GM18526 (cell line): Measurements from ENCODE around the gene TRIM41.

Experiments
- POLR2A ChIP-seq: IDR thresholded peaks from 3 replicates; pipeline ENCODE4 v1.6.1; 2011; ENCODE audit not compliant: insufficient read length; ENCODE audit errors: extremely low read depth

The TRIM41 gene

GRCh38 chr5:181234455-181235306 is 11.6 kb downstream of the TRIM41 start:
- peak; percentile 7 for TF ChIP-seq POLR2A

DNA sequence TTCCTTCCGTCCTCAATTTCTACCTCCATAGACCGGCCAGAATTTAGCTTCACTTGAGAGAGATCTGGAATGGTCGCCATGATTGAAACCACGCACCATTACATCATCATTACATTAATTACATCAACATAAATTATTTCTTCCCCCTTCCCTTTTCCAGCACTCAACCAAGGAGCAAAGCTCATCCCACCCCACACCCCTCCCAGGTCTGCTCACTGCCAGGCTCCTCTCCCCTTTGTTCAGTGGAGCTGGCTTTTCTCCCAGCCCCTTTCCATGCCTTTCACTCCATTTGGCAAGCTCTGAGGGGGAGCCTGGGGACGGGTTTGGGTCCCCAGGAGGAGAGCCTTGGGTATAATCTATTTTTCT is 12.2 kb downstream of the TRIM41 start:
- TF ChIP-seq POLR2A = peak; percentile 13

DNA sequence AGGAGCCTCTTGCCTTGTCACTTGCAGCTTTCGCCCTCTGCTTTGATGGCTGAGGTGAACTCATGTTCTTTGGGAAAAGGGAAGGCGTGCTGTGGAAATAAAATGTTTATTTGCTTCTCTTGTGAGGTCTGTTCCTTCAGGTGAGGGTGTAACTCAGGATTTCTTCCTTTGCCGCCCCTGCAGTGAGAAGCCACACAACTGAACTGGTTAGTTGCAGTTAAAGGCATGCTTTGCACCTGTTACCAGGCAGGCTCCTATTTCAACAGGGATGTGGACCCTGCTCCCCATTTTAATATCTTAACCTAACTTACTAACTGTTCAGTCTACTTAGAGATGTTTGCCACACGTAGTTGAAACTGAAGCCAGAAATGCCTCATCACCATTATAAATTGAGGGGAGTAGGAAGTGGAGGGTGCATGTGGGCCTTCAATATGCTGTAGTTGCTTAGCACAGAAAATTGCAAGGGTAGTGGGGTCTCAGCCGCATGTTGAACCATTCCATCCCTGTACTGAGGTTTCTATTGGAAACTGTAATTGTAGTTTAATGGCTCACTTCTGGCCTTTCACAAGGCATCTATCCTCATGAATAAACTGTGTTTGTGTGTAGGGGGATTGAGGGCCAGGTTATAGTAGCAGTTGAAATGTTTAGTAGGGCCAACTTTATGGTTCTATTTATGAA is 12.7 kb downstream of the TRIM41 start:
- peak; percentile 29 for TF ChIP-seq POLR2A

GRCh38 chr5:181236471-181236870 is 13.4 kb downstream of the TRIM41 start:
- no peak for TF ChIP-seq POLR2A

DNA sequence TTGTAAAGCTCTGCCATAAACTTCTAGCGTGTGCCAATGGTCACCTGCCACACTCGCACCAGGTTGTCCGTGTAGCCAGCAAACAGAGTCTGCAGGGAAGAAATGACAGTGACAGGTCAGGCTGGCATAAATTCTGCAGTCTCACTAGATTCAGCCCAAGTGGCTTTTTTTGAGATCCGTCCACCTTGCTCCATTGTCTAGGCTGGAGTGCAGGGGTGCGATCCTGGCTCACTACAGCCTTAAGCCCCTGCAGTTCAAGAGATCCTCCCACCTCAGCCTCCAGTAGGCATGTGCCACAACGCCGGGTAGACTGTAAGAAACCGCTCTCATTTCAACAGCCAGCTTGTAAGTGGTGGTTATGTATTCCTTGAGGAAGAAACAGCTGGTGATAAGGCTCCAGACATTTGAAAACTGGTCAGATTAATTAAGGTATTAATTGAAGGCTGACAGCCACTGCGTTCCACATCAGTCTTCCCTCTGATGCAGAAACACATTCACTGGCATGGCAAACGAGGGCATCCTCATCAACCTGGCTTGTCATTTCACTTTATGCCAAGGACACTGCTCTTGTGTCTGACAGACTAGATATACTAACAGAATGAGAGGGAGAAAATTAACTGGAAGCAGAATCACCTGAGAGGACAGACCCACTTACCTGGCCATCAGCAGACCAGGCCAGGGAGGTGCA is 14.0 kb downstream of the TRIM41 start:
- no peak for TF ChIP-seq POLR2A

DNA sequence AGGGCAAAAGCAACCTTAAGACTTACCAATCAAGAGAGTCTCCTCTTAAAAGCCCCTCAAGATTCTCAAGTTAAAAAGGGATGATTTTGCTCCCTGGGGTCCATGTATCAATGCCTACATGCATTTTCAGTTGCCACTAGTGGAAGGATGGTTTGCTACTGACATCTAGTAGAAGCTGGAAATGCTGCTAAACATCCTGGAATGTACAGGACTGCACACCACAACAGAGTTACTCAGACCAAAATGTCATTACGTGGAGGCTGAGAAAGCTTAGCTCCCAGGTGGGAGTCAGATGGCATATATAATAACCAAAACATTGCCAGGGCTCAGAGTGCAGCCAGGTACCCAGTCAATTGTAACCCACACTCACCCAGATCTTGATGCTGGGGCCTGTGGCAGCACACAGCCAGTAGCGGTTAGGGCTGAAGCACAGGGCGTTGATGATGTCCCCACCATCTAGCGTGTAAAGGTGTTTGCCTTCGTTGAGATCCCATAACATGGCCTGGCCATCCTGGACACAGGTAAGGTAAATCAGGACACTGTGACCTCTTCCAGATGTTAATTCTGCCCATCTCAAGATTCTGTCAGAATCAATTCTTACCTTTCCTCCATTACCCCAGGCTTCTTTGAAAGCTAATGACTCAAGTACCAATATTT is 14.8 kb downstream of the TRIM41 start:
- TF ChIP-seq POLR2A = no peak

DNA sequence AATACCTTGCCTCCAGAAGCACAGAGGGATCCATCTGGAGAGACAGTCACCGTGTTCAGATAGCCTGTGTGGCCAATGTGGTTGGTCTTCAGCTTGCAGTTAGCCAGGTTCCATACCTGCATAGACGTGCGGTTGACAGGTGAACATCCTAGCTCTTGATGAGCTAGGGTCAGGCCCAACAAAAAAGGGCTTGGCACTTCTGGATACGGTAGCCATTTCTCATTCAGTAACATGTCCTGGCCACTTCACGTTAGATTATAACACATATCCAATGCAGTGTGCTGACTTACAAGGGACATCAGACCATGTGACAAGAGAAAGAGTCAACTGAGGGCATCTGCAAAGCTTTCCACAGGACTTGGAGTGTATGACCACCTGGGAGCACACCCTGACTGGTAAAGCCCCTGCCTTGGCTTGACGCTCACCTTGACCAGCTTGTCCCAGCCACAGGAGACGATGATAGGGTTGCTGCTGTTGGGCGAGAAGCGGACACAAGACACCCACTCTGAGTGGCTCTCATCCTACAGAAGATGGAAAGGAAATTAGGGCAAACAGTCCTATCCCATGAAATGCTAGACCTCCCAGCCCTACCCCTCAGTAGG is 16.1 kb downstream of the TRIM41 start:
- no peak for TF ChIP-seq POLR2A

GRCh38 chr5:181241393-181241975 is 18.4 kb downstream of the TRIM41 start:
- no peak for TF ChIP-seq POLR2A

GRCh38 chr5:181242031-181242451 is 19.0 kb downstream of the TRIM41 start:
- TF ChIP-seq POLR2A = no peak

- no peak for TF ChIP-seq POLR2A
Observed at GRCh38 chr5:181243018-181243563, 20.0 kb downstream of the TRIM41 start.

DNA sequence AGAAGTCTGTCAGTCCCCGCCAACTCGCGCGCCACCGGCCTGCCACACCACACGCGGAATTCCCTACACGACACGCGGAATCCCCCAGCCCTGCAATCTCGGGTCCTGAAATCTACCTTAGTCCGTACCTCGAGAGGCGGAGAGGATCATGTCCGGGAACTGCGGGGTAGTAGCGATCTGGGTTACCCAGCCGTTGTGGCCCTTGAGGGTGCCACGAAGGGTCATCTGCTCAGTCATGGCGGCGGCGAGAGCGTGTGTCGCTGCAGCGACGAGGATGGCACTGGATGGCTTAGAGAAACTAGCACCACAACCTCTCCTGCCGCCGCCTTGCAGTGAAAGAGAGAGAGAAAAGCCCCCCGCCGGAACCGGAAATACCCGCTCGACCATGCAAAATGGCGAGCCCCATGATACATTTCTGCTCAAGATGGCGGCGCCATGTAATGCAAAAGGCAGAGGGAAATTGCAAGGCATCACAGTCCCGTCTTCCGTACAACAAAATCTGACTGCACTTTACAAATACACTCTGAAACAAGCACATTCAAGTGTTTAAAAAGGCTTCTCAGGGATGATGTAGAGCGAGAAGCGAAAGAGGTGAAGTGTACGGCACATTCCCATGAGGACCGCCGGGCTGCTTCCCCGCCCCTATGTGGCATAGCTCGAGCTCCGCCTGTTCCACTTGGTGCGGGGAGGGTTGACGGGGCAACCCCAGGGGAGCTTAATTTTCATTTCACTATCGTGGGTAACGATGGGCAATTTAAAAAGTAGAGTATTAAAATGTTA is 20.7 kb downstream of the TRIM41 start, which contains the start of gene RACK1:
RACK1 (minus strand) TSS at position 343 of the 780 bp plus-strand sequence; CDS start at position 237, 106 bp downstream.
- peak; percentile 98 for TF ChIP-seq POLR2A

DNA sequence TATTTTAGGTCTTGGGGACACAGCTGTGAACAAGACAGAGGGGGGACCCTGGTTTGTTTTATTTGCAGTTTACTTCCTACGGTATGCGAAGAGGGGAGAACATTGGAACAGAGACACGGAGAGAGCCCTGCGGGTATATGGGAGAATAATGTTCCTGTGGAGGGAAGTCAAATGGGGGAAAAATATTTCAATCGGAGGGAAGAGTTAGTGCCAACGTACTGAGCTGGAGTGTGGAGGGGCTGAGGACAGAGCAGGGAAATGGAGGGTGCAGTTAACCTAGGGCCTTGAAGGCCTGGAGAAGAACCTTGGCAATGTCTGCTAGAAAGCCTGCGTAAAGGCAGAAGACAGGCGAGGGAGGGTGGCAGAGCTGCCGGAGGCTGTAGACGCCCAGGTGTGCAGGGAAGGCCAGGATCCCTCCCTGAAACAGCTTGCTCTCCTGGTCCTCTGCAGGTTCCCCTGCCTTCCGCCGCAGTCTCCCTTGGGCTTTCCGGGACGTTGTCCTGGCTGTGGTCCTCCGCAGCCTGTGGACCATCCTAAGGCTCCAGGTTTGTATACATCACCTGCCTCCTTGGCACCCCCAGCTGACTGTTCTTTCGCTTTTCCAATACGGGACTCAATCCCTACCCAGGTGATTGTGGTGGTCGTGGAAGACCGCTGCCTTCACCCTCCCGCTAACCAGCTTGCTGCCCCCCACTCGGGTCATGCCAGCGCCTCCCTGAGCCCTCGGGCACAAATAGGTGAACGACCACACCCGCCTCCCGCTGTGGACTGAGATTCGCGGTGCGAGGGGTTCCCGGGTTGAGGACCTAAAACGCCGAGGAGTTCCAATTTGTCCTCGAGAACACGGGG is 22.6 kb downstream of the TRIM41 start:
- TF ChIP-seq POLR2A = no peak
